CD4-positive, alpha-beta T cell treated with Interferon gamma for 1 hour (primary cell): ENCODE results near the gene AKAP10.
"Not testable (repeated sequence)": the region's sequence is repeated elsewhere in the genome, so short reads cannot be mapped to it uniquely, and the experiment has no call there.

Experiments used
- DNase-seq: peaks from one replicate; pipeline ENCODE4 v3.0.0-alpha.2; 2020

Gene AKAP10

DNA sequence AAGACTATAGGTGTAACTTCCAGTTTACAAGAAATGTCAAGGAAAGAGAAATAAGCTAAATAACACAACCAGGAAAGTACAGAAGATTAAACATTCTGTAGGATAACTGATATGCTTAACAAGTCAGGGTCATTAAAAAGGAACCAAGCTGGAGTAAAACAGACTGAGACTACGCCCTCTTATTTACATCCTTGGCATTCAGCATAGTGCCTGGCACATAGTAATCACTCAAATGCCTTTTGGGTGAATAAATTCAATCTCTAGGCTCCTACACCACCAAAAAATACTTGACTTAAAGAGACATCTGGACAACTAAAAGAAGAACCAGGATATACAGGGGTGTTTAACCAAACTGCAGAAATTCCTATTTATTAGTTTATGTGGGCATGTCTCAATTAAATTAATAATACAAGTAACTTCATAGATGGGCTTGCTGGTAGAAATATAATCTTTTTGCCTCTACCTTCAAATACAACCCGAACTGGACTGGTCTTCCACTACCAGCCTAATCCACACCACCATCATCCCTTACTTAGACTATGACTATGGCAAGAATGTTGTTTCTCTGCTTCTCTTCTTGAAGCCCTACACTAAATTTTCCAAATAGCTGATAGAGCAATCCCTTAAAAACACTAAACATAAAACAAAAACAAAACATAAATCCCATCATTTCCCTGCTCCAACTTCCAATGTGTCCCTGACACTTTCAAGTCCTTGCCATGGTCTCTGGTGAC, 62.2 kb downstream of the AKAP10 start:
- no peak for DNase-seq

DNA sequence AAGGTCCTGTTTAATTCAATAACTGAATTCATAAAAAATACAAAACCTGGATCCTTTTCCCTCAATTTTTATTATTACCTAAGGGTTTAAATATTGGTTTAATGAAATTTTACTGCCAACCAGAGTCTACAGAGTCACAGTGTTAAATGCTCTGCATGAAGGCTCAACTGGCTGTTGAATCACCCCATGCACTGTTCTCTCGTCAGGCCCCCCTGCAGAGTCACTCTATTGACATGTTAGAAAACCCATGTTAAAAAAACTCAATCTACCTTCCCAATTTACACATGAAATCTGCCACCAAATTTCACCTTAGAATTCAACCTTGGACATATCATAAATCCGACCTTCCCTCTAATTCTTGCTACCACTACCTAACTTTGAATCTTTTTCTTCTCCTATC, 66.6 kb downstream of the AKAP10 start:
- DNase-seq: no peak

DNA sequence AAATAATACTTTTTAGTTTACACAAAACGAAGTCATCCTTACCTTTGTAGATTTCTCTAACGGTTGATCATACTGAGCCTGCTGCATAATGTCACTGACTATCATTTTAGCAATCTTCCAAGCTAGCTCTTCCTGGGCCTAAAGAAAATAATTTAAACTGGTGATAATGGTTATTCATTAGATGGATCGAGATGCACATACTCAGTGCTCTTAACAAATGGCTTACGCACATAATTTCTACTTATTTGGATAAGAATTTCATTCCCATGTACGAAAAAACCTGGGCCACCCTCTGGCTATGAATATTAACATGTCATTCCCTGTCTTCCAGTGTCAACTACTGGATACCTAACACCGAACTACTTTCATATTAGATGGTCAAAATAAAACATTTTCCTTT, 68.5 kb downstream of the AKAP10 start:
- DNase-seq: no peak

DNA sequence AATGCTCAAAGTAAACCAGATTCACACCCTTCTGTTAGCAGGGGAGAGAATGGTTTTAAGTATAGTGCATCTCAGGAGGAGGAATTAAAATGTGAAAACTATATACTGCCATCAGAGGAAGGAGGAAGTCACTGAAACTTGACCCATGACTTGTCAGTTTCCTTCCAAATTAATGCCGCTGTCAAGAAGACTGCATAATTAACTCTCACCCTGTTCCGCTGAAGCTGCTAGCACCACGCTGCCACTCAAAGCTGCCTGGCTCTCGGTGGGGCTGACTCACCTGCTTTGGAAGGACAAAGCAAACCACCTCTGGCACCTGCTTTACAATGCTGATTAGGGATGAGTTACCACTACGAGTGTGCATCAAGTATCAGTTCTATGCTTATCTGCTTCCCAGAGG, 72.1 kb downstream of the AKAP10 start:
- DNase-seq: no peak

DNA sequence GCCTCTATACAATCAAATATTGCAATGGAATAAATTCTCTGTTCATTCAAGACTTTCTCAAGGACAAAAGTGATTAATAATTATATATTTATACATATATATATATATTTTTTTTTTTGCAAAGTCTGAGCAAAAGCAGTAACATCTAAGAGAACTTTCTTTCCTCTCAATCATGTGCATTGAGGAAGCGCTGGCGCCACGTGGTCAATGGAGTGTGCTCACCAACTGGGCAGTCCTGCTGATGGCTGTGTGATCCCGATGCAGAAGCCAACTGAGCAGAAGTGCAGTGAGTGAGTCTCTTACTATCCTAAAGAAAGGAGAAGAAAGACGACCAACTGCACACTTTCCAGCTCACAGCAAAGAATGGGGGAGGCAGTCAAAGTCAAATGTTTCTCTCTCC, 72.7 kb downstream of the AKAP10 start:
- DNase-seq: peak; percentile 25

DNA sequence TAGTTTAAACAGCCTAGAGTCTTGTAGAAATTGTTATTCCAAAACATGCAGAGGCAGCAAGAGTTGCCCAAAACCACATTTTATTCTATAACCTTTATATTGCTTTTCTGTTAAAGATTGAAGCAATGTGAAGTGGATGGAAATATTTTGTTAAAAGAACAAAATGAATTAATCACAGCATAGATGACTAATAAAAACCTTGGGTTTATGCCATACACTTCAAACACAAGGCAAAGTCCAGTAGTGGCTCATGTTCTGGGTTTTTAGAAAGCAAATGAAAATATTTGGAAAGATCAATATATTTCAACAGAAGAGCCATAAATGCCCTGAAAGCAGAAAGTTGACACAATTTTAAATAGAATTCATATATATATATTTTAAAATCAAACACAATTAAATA, 73.2 kb downstream of the AKAP10 start:
- DNase-seq: no peak

DNA sequence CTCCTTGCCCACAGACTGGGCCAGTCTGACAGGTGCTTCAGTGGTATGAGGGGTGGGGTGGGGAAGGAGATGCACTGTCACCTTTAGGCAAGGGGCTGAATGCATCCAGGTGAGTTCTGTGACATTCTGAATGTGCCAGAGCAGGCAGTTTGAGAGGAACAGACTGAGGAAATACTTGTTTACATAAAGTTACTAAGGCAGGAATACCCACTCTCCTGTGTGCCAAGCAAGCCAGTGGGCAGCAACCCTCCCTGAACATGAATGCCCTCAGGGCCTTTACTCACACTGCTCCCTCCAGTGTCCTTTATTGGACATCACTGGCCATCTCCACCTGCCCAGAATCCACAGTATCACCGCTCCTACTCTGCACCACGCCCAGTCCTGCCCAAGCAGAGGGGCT, 76.8 kb downstream of the AKAP10 start:
- no peak for DNase-seq

DNA sequence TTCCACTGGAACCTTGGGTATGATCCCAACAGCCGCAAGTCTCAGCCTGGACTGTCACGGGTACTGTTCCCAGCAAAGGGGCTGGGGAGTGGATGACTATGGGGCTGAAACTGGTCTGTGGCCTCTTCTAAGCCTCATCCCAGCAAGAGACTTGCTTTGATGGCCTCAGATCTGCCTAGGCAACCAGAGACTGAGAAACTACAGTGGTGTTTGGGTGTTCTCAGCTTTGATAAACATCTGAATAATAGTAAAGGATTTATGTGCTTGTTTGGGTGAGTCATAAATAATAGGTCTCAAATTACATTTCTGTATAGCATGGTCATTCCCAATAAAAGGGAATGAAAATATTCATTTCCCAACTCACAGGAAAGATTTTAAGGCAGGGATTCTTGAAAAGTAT, 79.7 kb downstream of the AKAP10 start:
- no peak for DNase-seq

DNA sequence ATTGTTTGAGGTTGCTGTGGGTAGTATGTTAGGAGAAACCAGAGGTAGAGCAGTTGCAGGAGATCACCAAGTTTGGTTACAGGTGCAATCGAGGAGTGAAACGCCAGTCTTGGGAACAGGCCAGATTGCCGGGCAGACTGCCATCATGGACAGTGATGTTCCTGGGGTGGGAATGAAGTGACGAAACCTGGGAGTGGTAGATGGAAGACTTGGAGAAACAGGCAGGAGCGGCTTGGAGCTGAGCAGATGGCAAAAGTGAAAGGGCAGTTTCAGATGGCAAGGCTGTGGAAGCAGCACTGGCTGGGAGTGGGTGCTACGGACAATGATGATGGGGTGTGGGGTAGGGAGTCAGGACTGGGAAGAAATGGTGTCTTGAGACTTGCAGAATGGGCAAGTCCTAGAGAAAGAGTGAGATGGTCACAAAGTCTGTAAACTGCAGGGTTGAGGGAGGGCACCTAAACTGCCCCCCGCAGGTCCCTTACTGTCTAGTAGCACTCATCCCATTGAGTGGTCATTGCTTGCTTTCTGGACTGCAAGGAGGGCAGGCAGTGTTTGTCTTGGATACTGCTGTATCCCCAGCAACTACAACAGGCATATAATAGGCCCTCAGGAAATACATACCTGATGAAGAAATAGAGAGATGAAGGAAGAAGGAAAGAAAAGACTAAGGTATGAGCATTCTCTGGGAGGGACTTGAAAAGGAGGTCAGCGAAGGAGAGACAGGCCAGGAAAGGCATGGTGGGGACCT, 80.4 kb downstream of the AKAP10 start:
- DNase-seq: no peak

DNA sequence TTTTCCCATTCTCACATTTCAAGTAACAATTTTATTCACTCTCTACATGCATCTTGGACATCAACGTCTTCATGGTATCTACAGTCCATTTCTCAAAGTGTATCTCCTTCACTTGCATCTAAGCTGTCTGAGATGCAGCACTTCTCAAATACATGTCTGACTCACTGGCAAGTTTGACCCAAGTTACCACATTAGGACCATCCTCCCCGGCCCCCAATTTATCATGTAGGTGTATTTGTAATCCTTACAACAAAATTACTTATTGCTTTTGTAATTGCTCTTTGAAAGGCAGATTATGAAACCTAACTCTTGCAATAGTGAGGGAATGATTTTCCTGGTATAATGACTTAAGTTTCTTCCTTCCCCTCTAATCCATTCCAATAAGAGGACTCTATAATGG, 80.9 kb downstream of the AKAP10 start:
- DNase-seq: no peak

DNA sequence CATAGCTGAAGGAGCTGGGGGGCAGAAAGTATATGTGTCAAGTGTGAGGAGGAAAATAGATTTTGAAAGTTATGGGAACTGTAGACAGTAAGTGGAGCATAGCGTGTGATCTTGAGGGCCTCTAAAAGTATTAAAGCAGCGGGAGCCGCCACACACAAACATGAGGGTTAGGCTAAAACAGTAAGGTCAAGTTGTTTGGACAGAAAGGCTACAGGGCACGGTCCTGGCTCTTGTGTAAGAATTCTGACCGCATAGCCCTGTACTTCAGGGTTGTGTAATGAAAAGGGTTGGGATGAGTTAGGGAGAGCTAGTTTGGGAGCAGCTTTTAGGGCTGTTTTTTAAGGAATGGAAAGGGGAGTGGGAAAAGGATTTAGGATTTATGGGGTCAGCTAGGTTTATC, 87.1 kb downstream of the AKAP10 start:
- not testable (repeated sequence) for DNase-seq

DNA sequence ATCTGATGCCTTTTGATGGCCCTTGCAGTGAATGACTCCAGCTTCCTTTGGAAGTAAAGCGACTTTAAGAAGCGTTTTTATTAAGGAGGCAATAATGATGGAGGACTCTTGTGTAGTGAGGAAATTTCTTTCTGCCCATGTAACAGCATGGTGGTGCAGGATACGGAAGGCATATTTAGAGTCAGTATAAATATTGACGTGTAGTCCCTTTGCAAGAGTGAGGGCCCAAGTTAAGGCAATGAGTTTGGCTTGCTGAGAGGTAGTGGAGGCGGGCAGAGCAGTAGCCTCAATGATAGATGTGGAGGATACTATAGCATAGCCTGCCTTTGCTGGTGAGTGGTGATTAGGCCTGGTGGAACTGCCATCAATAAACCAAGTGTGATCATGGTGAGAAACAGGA, 87.6 kb downstream of the AKAP10 start:
- not testable (repeated sequence) for DNase-seq

DNA sequence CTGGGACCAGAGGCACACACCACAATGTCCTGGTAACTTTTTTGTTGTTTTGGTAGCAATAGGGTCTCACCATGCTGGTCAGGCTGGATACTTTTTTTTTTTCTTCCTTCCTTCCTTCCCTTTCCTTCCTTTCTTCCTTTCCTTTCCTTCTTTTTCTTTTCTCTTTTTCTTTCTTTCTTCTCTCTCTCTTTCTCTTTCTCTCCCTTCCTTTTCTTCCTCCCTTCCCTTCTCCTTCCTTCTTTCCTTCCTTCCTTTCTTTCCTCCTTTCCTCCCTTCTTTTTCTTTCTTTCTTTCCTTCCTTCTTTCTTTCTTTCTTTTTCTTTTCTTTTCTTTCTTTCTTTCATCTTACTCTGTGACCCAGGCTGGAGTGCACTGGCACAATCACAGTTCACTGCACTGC, 91.5 kb downstream of the AKAP10 start:
- DNase-seq: no peak

DNA sequence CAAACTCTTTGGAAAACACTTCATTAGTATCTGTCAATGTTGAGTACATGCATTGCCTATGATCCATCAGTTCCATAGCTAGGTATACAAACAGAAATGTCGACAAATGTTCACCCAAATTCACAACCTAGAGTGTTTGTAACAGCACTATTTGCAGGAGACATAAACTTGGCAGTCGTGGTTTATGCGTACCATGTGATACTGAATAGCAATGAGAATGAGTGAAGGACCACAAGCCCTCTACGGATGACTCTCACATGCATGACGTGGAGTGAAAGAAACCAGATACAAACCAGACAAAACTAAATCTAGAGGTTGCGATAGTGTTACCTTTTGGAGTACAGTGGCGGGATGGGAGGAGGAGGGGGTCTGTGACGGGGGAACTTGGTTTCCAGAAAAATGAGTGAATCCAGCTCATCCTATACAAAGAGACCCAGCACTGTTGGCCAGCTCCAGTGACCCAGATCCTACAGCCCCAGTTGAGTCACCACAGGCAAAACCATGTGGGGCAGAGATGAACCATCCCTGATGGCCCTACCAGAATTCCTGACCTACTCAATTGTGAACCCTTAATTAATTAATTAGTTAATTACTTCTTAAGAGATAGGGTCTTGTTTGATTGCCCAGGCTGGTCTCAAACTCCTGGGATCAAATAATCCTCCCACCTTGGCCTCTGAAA, 94.0 kb downstream of the AKAP10 start:
- DNase-seq: no peak

DNA sequence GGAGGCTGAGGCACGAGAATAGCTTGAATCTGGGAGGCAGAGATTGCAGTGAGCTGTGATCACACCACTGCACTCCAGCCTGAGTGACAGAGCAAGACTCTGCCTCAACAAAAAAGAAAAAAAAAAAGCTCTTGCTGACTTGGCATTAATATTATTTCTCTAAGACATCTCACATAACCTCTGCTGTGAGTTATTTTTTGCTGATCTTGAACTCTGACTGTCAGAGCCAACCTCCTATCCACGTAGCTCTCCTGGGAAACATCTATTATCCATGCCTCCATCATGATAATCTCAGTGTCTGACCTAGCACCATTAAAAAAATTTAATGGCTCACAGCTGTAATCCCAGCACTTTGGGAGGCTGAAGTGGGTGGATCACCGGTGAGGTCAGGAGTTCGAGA, 97.2 kb downstream of the AKAP10 start:
- no peak for DNase-seq

DNA sequence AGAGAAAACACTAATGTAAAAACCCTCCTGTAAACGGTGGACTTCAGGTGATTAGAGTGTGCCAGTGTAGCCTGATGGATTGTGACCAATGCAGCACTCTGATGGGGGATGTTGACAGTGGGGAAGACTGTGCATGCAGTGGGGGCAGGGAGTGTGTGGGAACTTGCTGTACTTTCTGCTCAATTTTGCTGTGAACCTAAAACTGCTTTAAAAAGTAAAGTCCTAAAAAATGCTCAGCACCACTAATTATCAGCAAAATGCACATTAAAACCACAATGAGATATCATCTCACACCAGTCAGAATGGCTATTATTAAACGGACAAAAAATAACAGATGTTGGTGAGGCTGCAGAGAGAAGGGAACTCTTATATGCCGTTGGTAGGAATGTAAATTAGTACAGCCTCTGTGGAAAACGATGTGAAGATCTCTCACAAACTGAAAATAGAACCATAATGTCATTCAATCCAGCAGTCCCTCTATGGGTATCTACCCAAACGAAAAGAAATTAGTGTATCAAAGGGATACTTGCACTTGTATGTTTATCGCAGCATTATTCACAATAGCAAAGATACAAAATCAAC, 100.2 kb downstream of the AKAP10 start:
- DNase-seq: no peak

DNA sequence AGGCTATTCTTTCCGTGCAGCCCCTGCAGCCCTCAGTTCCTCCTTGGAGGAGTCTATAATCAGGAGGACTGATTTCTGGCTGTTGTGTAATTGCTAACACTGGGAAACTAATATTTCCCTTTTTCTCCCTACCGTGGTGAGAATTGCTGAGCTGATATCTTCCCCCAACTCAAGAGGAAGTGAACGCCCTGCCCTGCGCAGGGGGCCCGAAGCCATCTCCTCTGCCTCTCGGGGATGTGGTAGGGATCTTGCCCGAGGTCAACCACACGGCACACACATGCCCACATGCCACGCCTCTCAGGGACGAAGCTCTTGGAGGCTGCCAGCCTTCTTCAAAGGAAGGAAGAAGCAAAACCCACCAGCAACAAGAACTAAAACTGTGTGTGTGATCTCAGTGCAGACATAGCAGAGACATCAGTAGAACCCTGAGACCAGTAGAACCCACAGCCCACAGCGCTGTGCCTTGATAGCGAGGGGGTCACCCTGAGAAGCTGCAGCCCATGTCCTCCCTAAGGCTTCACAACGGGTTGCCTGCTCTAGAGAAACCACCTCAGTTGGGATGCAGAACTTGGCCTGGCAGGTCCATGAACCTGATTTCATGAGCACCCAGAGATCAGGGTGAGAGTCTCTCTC, 101.0 kb downstream of the AKAP10 start:
- DNase-seq: peak; percentile 48

DNA sequence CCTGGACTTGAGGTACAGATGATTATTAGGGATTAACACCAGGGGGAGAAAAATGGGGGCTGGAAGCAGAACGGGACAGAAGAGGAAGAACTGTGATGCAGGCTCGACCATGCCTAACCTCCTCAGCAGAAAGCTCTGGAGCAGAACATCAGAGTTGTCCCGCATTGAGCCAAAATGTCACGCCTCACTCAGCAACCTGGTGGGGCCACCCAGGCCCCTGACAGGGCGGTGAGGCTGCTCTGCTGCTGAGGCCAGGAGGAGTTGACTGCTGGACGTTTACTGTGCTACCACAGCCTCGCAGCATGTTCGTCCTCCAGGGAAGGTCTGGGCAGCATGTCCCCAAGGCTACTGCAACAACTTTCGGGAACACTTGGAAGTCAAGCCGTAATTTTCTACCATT, 103.4 kb downstream of the AKAP10 start:
- no peak for DNase-seq

DNA sequence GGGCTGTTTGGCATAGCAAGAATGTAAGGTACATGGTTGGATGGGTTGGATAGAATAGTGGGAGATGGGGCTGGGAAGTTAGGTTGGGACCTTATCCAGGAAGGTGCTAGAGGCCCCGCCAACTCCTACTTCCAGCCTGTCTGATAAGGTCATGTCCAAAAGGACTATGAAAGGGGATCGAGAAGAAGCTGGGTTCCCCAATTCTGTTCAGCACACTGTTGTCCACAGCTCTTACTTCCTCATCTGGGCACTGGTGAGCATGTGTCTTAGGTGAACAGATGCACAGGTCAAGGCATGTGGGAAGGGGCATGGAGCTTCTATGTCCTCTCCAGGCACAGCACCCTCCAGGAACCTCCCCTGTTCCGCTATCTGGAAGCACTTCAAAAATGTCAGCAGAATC, 104.3 kb downstream of the AKAP10 start:
- DNase-seq: no peak

DNA sequence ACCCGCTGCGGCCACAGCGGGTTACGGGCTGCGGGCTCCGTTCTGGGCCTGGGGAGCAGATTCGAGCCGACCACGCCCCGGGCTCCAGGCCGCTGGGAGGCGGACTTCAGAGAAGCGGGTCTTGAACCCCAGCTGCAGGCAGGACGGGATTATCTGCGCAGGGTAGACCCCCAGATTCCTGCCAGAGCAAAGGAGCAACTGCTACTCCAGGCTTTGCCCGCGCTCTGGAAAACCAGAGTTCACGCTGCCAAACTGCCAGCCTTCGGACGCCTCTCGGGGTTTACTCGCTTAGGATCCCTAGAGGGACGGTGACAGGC, 109.6 kb downstream of the AKAP10 start:
- DNase-seq: no peak

DNA sequence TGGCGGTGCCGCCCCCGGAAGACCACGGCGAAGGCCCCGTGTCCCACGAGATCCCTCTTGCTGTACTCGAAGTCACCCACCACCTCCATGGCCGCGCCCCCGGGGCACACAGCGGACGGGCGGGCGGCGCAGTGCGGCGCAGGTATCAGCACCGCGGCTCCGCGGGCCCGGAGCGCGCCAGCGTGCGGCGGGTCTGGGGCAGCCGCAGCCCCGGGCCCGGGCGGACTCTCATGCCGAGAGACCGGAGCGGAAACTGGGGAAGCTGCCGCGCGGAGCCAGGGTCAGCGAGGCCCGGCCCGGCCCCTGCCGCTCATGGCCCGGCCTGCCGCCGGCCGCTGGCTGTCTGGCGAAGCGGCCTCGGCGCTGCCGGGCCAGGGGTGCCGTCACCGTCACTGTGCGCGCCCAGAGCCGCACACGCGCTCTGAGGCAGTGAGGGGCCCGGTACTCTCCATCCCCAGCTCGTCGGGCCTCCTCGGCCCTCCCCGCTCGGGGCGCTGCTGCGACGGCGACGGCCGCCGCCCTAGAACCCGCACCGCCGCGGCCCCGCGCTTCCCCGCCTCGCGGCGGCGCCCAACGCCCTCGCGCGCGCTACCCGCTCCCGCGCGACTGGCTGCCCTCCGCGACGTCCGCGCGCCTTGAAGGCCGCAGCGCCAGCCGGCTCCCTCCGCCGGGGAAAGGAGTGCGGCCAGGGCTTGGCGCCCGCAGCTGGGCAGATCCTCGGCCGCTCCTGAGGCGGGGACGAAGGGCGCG, 110.1 kb downstream of the AKAP10 start, which contains the start of gene ULK2:
Gene ULK2, minus strand, starts transcription at position 608 of the 750 bp plus-strand sequence. Its CDS starts 519 bp downstream, at position 89.
- DNase-seq: peak; percentile 55

DNA sequence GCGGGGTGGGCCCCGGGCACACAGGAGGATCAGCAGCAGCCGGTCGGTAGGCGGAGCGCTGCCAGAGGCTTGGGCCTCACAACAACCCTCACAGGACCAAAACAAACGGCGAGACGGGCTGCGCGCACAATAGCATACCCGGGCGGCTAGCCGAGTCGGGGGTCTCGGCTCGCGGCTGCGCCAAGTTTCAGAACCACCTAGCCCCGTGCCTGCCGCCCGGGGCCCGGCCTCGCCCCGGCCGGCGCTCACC, 110.6 kb downstream of the AKAP10 start:
- peak; percentile 51 for DNase-seq

DNA sequence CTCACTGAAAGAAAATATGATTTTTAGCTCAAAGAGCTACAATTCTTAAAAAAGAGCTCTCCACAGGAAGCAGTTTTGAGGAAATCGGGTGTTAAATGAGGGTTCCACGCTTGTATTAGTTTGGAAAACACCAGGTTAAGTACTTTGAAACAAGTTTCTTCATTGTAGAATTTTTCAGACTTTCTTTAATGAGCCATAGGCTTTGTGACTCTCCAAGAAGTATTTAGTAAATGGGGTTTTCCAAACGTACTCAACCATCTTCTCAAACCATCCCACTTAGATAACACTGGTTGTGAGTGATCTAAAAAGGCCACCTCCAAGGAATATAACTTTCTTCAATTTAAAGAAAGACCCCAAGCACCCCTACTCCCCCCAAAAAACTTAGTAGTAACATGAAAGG, 112.6 kb downstream of the AKAP10 start:
- DNase-seq: no peak
